HT1080 (cell line): ENCODE data around the gene DDX1. TPM values are rescaled to one million over a fixed set of nuclear protein-coding genes. Genes with fewer than 3 reads are reported as not detected.
"Not testable (repeated sequence)": the region's sequence is repeated elsewhere in the genome, so short reads cannot be mapped to it uniquely, and the experiment has no call there.

Experiments used
- DNase-seq: peaks from one replicate; pipeline ENCODE4 v3.0.0-alpha.2; 2015; ENCODE audit warnings: low read depth
- polyA plus RNA-seq, 2 experiments: library from polyadenylated mRNA; depleted of rRNA; stranded (reverse); fragments of >200 nt; gene quantifications; 2 replicates each; pipeline ENCODE4 v1.2.3, GENCODE V29; 2015
- total RNA-seq: library from RNA; depleted of rRNA; stranded (reverse); fragments of >200 nt; shearing (Covaris generic); gene quantifications from 2 replicates; pipeline ENCODE4 v1.2.3, GENCODE V29; 2014; rRNA removed

The DDX1 gene
- total RNA-seq, result 90.5 and 102 TPM in 2 replicates
- polyA plus RNA-seq (2015; cell fraction: cytosol; rRNA removed), result 121 and 123 TPM in 2 replicates
- polyA plus RNA-seq (2015; cell fraction: nucleus; rRNA removed), result 173 and 199 TPM in 2 replicates

- peak; percentile 84 for DNase-seq
Measured at GRCh38 chr2:15591692-15592463, at the start of gene DDX1. DDX1 (plus strand) TSS chr2:15591868; CDS start chr2:15591934, 66 bp downstream.

GRCh38 chr2:15542269-15542668, 49.4 kb upstream of the DDX1 start:
- not testable (repeated sequence) for DNase-seq

GRCh38 chr2:15543053-15543452, 48.6 kb upstream of the DDX1 start:
- no peak for DNase-seq

GRCh38 chr2:15543541-15543940, 48.1 kb upstream of the DDX1 start:
- DNase-seq, result no peak

GRCh38 chr2:15544227-15544626, 47.4 kb upstream of the DDX1 start:
- no peak for DNase-seq

- no peak for DNase-seq
Measured at GRCh38 chr2:15546297-15547098, 45.2 kb upstream of the DDX1 start.

- no peak for DNase-seq
Measured at GRCh38 chr2:15547115-15547876, 44.4 kb upstream of the DDX1 start.

- DNase-seq, result no peak
Measured at GRCh38 chr2:15548974-15549373, 42.7 kb upstream of the DDX1 start.

- no peak for DNase-seq
Measured at GRCh38 chr2:15553519-15553918, 38.1 kb upstream of the DDX1 start.

- no peak for DNase-seq
Measured at GRCh38 chr2:15553951-15554350, 37.7 kb upstream of the DDX1 start.

- no peak for DNase-seq
Measured at GRCh38 chr2:15554525-15555218, 37.0 kb upstream of the DDX1 start.

- no peak for DNase-seq
Measured at GRCh38 chr2:15555760-15556193, 35.9 kb upstream of the DDX1 start.

GRCh38 chr2:15556311-15556930, 35.2 kb upstream of the DDX1 start:
- DNase-seq, result no peak

GRCh38 chr2:15557887-15558311, 33.8 kb upstream of the DDX1 start:
- DNase-seq, result peak; percentile 33

GRCh38 chr2:15559379-15560139, 32.1 kb upstream of the DDX1 start:
- DNase-seq, result no peak

- DNase-seq, result peak; percentile 23
Measured at GRCh38 chr2:15560140-15560987, 31.3 kb upstream of the DDX1 start.

GRCh38 chr2:15560988-15561573, 30.6 kb upstream of the DDX1 start, which contains the start of gene NBAS:
NBAS (minus strand) TSS chr2:15561334; CDS start chr2:15561304, 30 bp downstream.
- DNase-seq, result peak; percentile 79
